ENCODE data around the gene SCRN3.

- TF ChIP-seq POLR2A (IDR thresholded peaks at IDR 0.05) (no peak), CTCF (IDR thresholded peaks at IDR 0.05) (no peak)
These were observed 40.8 kb downstream of the SCRN3 start for GRCh38 chr2:174436351-174436750.
